Lung (tissue), 12 donors: ENCODE data around the gene EPHB2. TPM values are rescaled to one million over a fixed set of nuclear protein-coding genes. Genes with fewer than 3 reads are reported as not detected.
"Not testable (repeated sequence)": the region's sequence is repeated elsewhere in the genome, so short reads cannot be mapped to it uniquely, and the experiment has no call there.

Source experiments
- ATAC-seq: fragments of 200-7000 bp; cut with Tn5 transposase; one replicate; pipeline ENCODE4 v1.9.1; 2020; ENCODE audit warnings: moderate number of reproducible peaks; ENCODE audit not compliant: insufficient read depth, low FRiP score
- DNase-seq, 3 donors: peaks; one replicate each; pipeline ENCODE4 v3.0.0-alpha.2; 2013 to 2017
- H3K27ac ChIP-seq, 2 donors: one replicate each; pipeline ENCODE4 v1.5.1; 2013; ENCODE audit warnings: mild to moderate bottlenecking in 2 of 2, moderate library complexity in 2 of 2, control low read depth in 1 of 2, inconsistent platforms in 1 of 2, low read depth in 1 of 2, low read length in 1 of 2
- H3K27me3 ChIP-seq, 3 donors: one replicate each; pipeline ENCODE4 v1.5.1; 2013; ENCODE audit warnings: low read length in 2 of 3; ENCODE audit not compliant: control insufficient read depth in 3 of 3, insufficient read depth in 3 of 3
- H3K36me3 ChIP-seq, 4 donors: one replicate each; pipeline ENCODE4 v1.5.1; 2013; ENCODE audit warnings: low read length in 4 of 4, mild to moderate bottlenecking in 1 of 4, moderate library complexity in 1 of 4; ENCODE audit not compliant: control insufficient read depth in 4 of 4, insufficient read depth in 4 of 4
- H3K4me1 ChIP-seq, 5 donors: one replicate each; pipeline ENCODE4 v1.5.1; 2013; ENCODE audit warnings: low read length in 5 of 5, mild to moderate bottlenecking in 2 of 5, moderate library complexity in 1 of 5; ENCODE audit not compliant: control insufficient read depth in 5 of 5, insufficient read depth in 5 of 5
- H3K4me3 ChIP-seq: one replicate; pipeline ENCODE4 v1.5.1; 2013; ENCODE audit warnings: mild to moderate bottlenecking, control low read depth, moderate library complexity
- H3K9ac ChIP-seq, 2 donors: one replicate each; pipeline ENCODE4 v1.5.1; 2013; ENCODE audit warnings: low read length in 2 of 2, control low read depth in 1 of 2; ENCODE audit not compliant: insufficient read depth in 1 of 2
- H3K9me3 ChIP-seq, 4 donors: one replicate each; pipeline ENCODE4 v1.5.1; 2013; ENCODE audit warnings: low read length in 3 of 4, mild to moderate bottlenecking in 1 of 4, moderate library complexity in 1 of 4; ENCODE audit not compliant: control insufficient read depth in 4 of 4, insufficient read depth in 3 of 4
- WGBS, 2 donors: extraction: QIAGEN DNeasy Blood & Tissue Kit; methylation state at CpG; one replicate each; pipeline ENCODE4 v1.1.7; 2013; 5-methylcytosine and 5-hydroxymethylcytosine counted together
- polyA plus RNA-seq, 2 donors: library from polyadenylated mRNA; stranded (reverse); fragments of 200-250 nt; gene quantifications; one replicate each; pipeline ENCODE4 v1.2.1, GENCODE V29; 2013
- total RNA-seq, 2 donors: library from RNA; depleted of rRNA in 1 of 2; stranded (reverse); fragments of >200 nt in 1 of 2; gene quantifications; one replicate each; pipeline ENCODE4 v1.2.1, GENCODE V29; 2014 to 2021
- TF ChIP-seq, protein P1 (sequence below): IDR thresholded peaks from 2 replicates; pipeline ENCODE4 v1.5.1; 2012; ENCODE audit warnings: mild to moderate bottlenecking; ENCODE audit errors: control extremely low read depth, extremely low read depth
- donor health status: control.
- donor health status: control.
- donor health status: Bipolar disorder and iron deficiency.
- donor health status: healthy.
- donor health status: DM: yes; HTN: yes; CAD: no.

EPHB2 gene
- total and polyA plus RNA-seq, 4 donors = 1.2 to 8.5 (median 5.8) TPM

DNA sequence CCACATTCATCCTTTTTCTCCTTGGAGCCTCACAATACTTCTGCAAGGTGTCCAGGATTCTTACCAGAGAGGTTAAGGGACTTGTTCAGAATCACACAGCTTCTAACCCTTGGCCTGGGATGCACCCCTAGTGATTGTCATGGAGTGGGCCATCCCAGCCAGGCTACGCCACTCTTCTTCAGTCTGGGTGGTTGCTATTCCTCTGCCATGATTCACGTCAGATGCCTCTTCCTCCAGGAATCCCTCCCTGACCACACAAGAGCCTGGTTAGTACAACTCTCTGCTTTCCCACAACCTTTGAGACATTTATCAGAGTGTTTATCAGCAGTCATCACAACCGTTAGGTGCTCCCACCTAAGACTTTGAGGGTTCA is 121.8 kb downstream of the EPHB2 start:
- no peaks in the 10 kb centered on the region for H3K36me3 ChIP-seq
- H3K9me3 ChIP-seq = no peaks in the 10 kb centered on the region
- H3K4me1 ChIP-seq = peaks cover 0 to 40% (median 9%) of the 10 kb centered on the region in 5 donors
- no peak overlapping the region for H3K4me3 ChIP-seq
- H3K27ac ChIP-seq = no peak overlapping the region
- H3K9ac ChIP-seq = no peak overlapping the region
- 86 to 87% methylated on average over 3 of the region's 3 CpGs for WGBS, 2 donors
- H3K27me3 ChIP-seq = no peaks in the 10 kb centered on the region
- TF ChIP-seq, protein P1, sequence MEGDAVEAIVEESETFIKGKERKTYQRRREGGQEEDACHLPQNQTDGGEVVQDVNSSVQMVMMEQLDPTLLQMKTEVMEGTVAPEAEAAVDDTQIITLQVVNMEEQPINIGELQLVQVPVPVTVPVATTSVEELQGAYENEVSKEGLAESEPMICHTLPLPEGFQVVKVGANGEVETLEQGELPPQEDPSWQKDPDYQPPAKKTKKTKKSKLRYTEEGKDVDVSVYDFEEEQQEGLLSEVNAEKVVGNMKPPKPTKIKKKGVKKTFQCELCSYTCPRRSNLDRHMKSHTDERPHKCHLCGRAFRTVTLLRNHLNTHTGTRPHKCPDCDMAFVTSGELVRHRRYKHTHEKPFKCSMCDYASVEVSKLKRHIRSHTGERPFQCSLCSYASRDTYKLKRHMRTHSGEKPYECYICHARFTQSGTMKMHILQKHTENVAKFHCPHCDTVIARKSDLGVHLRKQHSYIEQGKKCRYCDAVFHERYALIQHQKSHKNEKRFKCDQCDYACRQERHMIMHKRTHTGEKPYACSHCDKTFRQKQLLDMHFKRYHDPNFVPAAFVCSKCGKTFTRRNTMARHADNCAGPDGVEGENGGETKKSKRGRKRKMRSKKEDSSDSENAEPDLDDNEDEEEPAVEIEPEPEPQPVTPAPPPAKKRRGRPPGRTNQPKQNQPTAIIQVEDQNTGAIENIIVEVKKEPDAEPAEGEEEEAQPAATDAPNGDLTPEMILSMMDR = no peak
- ATAC-seq (no peak), DNase-seq (no peak)

DNA sequence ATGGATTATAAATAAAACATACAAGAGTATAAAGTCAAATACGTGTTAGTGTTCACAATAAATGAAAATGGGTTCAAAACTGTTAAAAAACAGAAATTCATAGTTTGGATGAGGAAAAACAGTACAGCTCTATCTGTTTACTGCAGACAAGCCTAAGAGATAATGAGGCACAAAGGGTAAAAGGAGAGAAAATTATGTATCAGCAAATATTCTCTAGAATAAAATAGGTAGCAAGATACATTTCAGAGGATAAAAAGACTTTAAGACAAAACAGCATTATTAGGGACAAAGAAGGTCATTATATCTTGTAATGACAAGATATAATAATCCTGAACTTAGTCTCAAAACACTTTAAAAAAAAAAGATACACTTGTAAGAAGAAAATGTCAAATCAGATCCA is 123.1 kb downstream of the EPHB2 start:
- no peaks in the 10 kb centered on the region for H3K27me3 ChIP-seq
- no peak overlapping the region for H3K27ac ChIP-seq
- no peaks in the 10 kb centered on the region for H3K9me3 ChIP-seq
- H3K9ac ChIP-seq = no peak overlapping the region
- DNase-seq (no peak), ATAC-seq (no peak)
- TF ChIP-seq, protein P1 = no peak
- no peaks in the 10 kb centered on the region for H3K36me3 ChIP-seq
- 85 to 87% methylated on average over 1 of the region's 1 CpG for WGBS, 2 donors
- no peak overlapping the region for H3K4me3 ChIP-seq
- peaks cover 0 to 28% (median 6%) of the 10 kb centered on the region in 5 donors for H3K4me1 ChIP-seq

DNA sequence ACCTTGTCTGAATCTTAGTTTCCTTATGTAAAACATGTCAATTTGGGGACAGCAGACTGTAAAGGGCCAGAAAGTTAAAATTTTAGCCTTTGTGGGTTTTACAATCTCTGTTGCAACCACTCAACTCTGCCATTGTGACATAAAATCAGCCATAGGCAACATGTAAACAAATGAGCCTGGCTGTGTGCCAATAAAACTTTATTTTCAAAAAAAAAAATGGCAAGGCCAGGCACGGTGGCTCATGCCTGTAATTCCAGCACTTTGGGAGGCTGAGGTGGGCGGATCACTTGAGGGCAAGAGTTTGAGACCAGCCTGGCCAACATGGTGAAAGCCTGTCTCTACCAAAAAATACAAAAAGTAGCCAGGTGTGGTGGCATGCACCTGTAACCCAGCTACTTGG is 123.8 kb downstream of the EPHB2 start:
- H3K4me3 ChIP-seq, H3K27me3 ChIP-seq, H3K27ac ChIP-seq, H3K9ac ChIP-seq, ATAC-seq, H3K36me3 ChIP-seq, H3K9me3 ChIP-seq: not testable (repeated sequence)
- WGBS, 2 donors = 56 to 57% methylated on average over 2 of the region's 2 CpGs
- DNase-seq = peak in 2 of 3 donors; percentile 39 to 40
- peaks cover 0 to 21% (median 1%) of the 10 kb centered on the region in 5 donors for H3K4me1 ChIP-seq

GRCh38 chr1:22835636-22836319 is 125.1 kb downstream of the EPHB2 start:
- Histone ChIP-seq H3K36me3 (no peaks in the 10 kb centered on the region), H3K27me3 (no peaks in the 10 kb centered on the region), H3K4me3 (no peak overlapping the region), H3K9ac (no peak overlapping the region), H3K27ac (no peak overlapping the region), H3K9me3 (no peaks in the 10 kb centered on the region), H3K4me1 (peaks cover 0 to 12% (median 0%) of the 10 kb centered on the region in 5 donors)
- DNase-seq = peak in 1 of 3 donors; percentile 39
- TF ChIP-seq, protein P1 = no peak
- ATAC-seq = no peak
- WGBS, 2 donors = 82 to 90% methylated on average over 24 of the region's 24 CpGs
